HepG2 (cell line): ENCODE measurements around the gene PODN. TPM values are rescaled to one million over a fixed set of nuclear protein-coding genes. Genes with fewer than 3 reads are reported as not detected.

Experiments
- GATAD2A ChIP-seq: IDR thresholded peaks from 2 replicates; pipeline ENCODE4 v1.6.1; 2016
- GLI4 ChIP-seq: sonication (generic); formaldehyde crosslinking; IDR thresholded peaks from 2 replicates; pipeline ENCODE4 v1.5.1; 2020; ENCODE audit warnings: missing genetic modification reagents, mild to moderate bottlenecking, moderate library complexity, borderline replicate concordance
- HES4 ChIP-seq: sonication (generic); formaldehyde crosslinking; IDR thresholded peaks from 2 replicates; pipeline ENCODE4 v1.9.0; 2021; ENCODE audit warnings: mild to moderate bottlenecking, missing genetic modification reagents, borderline replicate concordance
- ISX ChIP-seq: sonication (generic); formaldehyde crosslinking; conservative IDR thresholded peaks from 2 replicates; pipeline ENCODE4 v1.5.0; 2020; ENCODE audit warnings: missing genetic modification reagents
- MYC ChIP-seq: sonication (generic); formaldehyde crosslinking; IDR thresholded peaks from 2 replicates; pipeline ENCODE4 v1.9.0; 2021; ENCODE audit warnings: missing genetic modification reagents, borderline replicate concordance
- RFX5 ChIP-seq: IDR thresholded peaks from 2 replicates; pipeline ENCODE4 v1.6.1; 2011; ENCODE audit warnings: low read depth, low read length, improper control_type of control experiment
- RXRB ChIP-seq: IDR thresholded peaks from 2 replicates; pipeline ENCODE4 v1.6.1; 2016; ENCODE audit warnings: borderline replicate concordance, missing genetic modification reagents, missing compliant biosample characterization
- STAG1 ChIP-seq: sonication (generic); formaldehyde crosslinking; IDR thresholded peaks from 2 replicates; pipeline ENCODE4 v1.4.0; 2020; ENCODE audit warnings: missing genetic modification reagents
- TARDBP ChIP-seq: sonication (generic); formaldehyde crosslinking; IDR thresholded peaks from 2 replicates; pipeline ENCODE4 v1.8.0; 2022; ENCODE audit warnings: mild to moderate bottlenecking, missing genetic modification reagents
- TOPORS ChIP-seq: sonication (generic); formaldehyde crosslinking; IDR thresholded peaks from 2 replicates; pipeline ENCODE4 v1.8.0; 2023; ENCODE audit warnings: mild to moderate bottlenecking, missing genetic modification reagents
- ZFX ChIP-seq: sonication (generic); formaldehyde crosslinking; IDR thresholded peaks from 2 replicates; pipeline ENCODE4 v1.4.0; 2020; ENCODE audit warnings: mild to moderate bottlenecking, low read depth, missing genetic modification reagents, moderate library complexity
- ZKSCAN5 ChIP-seq: sonication (generic); formaldehyde crosslinking; IDR thresholded peaks from 2 replicates; pipeline ENCODE4 v1.5.1; 2020; ENCODE audit warnings: mild to moderate bottlenecking, missing genetic modification reagents
- ZNF143 ChIP-seq: sonication (generic); formaldehyde crosslinking; IDR thresholded peaks from 2 replicates; pipeline ENCODE4 v1.4.0; 2020; ENCODE audit warnings: missing genetic modification reagents
- ZNF263 ChIP-seq: sonication (generic); formaldehyde crosslinking; IDR thresholded peaks from 2 replicates; pipeline ENCODE4 v1.4.0; 2020; ENCODE audit warnings: missing genetic modification reagents
- ZNF274 ChIP-seq: sonication (generic); formaldehyde crosslinking; IDR thresholded peaks from 2 replicates; pipeline ENCODE4 v1.5.1; 2020; ENCODE audit warnings: mild to moderate bottlenecking, missing genetic modification reagents
- ZNF607 ChIP-seq: sonication (generic); formaldehyde crosslinking; IDR thresholded peaks from 2 replicates; pipeline ENCODE4 v1.5.1; 2020; ENCODE audit warnings: missing genetic modification reagents, mild to moderate bottlenecking, borderline replicate concordance
- ZNF672 ChIP-seq: sonication (generic); formaldehyde crosslinking; IDR thresholded peaks from 2 replicates; pipeline ENCODE4 v1.8.1; 2022; ENCODE audit warnings: missing genetic modification reagents
- polyA plus RNA-seq, 8 experiments: library from polyadenylated mRNA; depleted of rRNA in 3 of 8; stranded (reverse) in 7 of 8; unstranded in 1 of 8; fragments of >200 nt; fragmentation: Illumina TruSeq in 4 of 8; extraction: Trizol in 4 of 8; gene quantifications; 2 replicates each; pipeline versions ENCODE4 v1.2.1 to v1.2.3, GENCODE V29; 2011 to 2016; ENCODE audit warnings: low read depth in 4 of 8, missing spikeins in 1 of 8, mixed read lengths in 1 of 8; ENCODE audit not compliant: insufficient read depth in 1 of 8
- total RNA-seq, 5 experiments: library from RNA; depleted of rRNA; stranded (reverse); fragments of >200 nt; fragmentation: Illumina TruSeq; extraction: Trizol; gene quantifications; 2 replicates each; pipeline ENCODE4 v1.2.3, GENCODE V29; 2016; ENCODE audit warnings: low read depth in 1 of 5
- TF ChIP-seq, protein P1 (sequence below): sonication (generic); formaldehyde crosslinking; IDR thresholded peaks from 2 replicates; pipeline ENCODE4 v1.5.0; 2020; ENCODE audit warnings: mild to moderate bottlenecking, missing genetic modification reagents, borderline replicate concordance
- TF ChIP-seq, protein P2 (sequence below): sonication (generic); formaldehyde crosslinking; IDR thresholded peaks from 2 replicates; pipeline ENCODE4 v1.4.0; 2020; ENCODE audit warnings: mild to moderate bottlenecking, missing genetic modification reagents
- TF ChIP-seq, protein P3 (sequence below): sonication (generic); formaldehyde crosslinking; IDR thresholded peaks from 2 replicates; pipeline ENCODE4 v1.4.0; 2020; ENCODE audit warnings: missing genetic modification reagents
- TF ChIP-seq, protein P4 (sequence below): IDR thresholded peaks from 2 replicates; pipeline ENCODE4 v1.6.1; 2016; ENCODE audit warnings: missing compliant biosample characterization, missing genetic modification reagents, borderline replicate concordance
- TF ChIP-seq, protein P5 (sequence below): sonication (generic); formaldehyde crosslinking; IDR thresholded peaks from 2 replicates; pipeline ENCODE4 v1.8.1; 2023; ENCODE audit warnings: missing genetic modification reagents, inconsistent platforms, borderline replicate concordance
- TF ChIP-seq, protein P6 (sequence below): sonication (generic); formaldehyde crosslinking; IDR thresholded peaks from 2 replicates; pipeline ENCODE4 v1.4.0; 2020; ENCODE audit warnings: mild to moderate bottlenecking, low read depth, missing genetic modification reagents
- TF ChIP-seq, protein P7 (sequence below): IDR thresholded peaks from 2 replicates; pipeline ENCODE4 v1.6.1; 2016; ENCODE audit warnings: missing genetic modification reagents, missing compliant biosample characterization

Gene PODN
- total and polyA plus RNA-seq, 2 of the 13 experiments (the other 11 are each of a cell fraction or from before 2014, with no cell fraction given), result 0.13 TPM; not detected in 1

DNA sequence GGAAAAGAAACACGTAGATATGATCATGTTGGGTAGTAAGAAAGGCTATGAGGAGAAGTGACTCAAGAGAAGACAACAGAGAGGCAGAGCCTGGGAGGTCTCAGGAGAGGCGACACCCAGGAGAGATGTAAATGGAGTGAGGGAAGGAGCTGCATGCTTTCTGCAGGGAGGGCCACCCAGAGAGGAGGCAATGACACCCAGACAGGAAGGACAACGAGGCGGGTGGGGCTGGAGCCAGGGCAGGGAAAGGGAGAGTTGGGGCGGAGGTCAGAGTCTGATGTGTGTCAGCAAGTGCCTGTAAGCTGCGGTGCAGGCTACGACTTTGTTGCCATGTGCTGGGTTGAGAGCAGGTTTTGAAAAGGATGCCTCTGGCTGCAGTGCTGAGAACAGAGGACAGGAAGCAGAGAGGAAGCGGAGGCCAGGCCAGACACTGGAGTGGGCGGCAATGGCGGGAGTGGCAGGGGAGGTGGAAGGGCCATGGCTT lies 49.1 kb downstream of the PODN start (continued):
- TF ChIP-seq ZNF274 (CRISPR knock-in tag), result 0 out of 2 replicates have a peak, but pooled peaks have one; percentile 35
- TF ChIP-seq MYC (CRISPR knock-in tag), result peak; percentile 83
- no peak for TF ChIP-seq GATAD2A (CRISPR knock-in tag)
- TF ChIP-seq ISX (CRISPR knock-in tag), result no peak
- TF ChIP-seq, protein P1, sequence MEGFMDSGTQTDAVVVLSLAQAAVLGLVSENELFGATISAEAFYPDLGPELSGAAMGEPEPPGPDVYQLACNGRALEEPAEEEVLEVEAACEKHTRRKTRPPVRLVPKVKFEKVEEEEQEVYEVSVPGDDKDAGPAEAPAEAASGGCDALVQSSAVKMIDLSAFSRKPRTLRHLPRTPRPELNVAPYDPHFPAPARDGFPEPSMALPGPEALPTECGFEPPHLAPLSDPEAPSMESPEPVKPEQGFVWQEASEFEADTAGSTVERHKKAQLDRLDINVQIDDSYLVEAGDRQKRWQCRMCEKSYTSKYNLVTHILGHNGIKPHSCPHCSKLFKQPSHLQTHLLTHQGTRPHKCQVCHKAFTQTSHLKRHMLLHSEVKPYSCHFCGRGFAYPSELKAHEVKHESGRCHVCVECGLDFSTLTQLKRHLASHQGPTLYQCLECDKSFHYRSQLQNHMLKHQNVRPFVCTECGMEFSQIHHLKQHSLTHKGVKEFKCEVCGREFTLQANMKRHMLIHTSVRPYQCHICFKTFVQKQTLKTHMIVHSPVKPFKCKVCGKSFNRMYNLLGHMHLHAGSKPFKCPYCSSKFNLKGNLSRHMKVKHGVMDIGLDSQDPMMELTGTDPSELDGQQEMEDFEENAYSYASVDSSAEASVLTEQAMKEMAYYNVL (CRISPR knock-in tag), result peak; percentile 33; the same call in 1 of the 2 replicates
- TF ChIP-seq RFX5, result peak; percentile 94
- TF ChIP-seq RXRB (CRISPR knock-in tag), result peak; percentile 77
- TF ChIP-seq, protein P2, sequence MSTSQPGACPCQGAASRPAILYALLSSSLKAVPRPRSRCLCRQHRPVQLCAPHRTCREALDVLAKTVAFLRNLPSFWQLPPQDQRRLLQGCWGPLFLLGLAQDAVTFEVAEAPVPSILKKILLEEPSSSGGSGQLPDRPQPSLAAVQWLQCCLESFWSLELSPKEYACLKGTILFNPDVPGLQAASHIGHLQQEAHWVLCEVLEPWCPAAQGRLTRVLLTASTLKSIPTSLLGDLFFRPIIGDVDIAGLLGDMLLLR (CRISPR knock-in tag), result no peak
- TF ChIP-seq, protein P3, sequence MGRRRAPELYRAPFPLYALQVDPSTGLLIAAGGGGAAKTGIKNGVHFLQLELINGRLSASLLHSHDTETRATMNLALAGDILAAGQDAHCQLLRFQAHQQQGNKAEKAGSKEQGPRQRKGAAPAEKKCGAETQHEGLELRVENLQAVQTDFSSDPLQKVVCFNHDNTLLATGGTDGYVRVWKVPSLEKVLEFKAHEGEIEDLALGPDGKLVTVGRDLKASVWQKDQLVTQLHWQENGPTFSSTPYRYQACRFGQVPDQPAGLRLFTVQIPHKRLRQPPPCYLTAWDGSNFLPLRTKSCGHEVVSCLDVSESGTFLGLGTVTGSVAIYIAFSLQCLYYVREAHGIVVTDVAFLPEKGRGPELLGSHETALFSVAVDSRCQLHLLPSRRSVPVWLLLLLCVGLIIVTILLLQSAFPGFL, result no peak
- TF ChIP-seq ZNF263 (CRISPR knock-in tag), result 0 out of 2 replicates have a peak, but pooled peaks have one; percentile 21
- peak; percentile 66 for TF ChIP-seq ZFX (CRISPR knock-in tag)
- TF ChIP-seq TOPORS (CRISPR knock-in tag), result no peak
- 0 out of 2 replicates have a peak, but pooled peaks have one; percentile 76 for TF ChIP-seq ZNF607 (CRISPR knock-in tag)
- TF ChIP-seq, protein P4, sequence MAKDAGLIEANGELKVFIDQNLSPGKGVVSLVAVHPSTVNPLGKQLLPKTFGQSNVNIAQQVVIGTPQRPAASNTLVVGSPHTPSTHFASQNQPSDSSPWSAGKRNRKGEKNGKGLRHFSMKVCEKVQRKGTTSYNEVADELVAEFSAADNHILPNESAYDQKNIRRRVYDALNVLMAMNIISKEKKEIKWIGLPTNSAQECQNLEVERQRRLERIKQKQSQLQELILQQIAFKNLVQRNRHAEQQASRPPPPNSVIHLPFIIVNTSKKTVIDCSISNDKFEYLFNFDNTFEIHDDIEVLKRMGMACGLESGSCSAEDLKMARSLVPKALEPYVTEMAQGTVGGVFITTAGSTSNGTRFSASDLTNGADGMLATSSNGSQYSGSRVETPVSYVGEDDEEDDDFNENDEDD (CRISPR knock-in tag), result peak; percentile 29; the same call in 1 of the 2 replicates
- TF ChIP-seq, protein P5, sequence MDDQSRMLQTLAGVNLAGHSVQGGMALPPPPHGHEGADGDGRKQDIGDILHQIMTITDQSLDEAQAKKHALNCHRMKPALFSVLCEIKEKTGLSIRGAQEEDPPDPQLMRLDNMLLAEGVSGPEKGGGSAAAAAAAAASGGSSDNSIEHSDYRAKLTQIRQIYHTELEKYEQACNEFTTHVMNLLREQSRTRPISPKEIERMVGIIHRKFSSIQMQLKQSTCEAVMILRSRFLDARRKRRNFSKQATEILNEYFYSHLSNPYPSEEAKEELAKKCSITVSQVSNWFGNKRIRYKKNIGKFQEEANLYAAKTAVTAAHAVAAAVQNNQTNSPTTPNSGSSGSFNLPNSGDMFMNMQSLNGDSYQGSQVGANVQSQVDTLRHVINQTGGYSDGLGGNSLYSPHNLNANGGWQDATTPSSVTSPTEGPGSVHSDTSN (CRISPR knock-in tag), result no peak
- TF ChIP-seq ZNF143, result no peak
- no peak for TF ChIP-seq HES4 (CRISPR knock-in tag)
- TF ChIP-seq GLI4 (CRISPR knock-in tag), result 0 out of 2 replicates have a peak, but pooled peaks have one; percentile 37
- TF ChIP-seq, protein P6, sequence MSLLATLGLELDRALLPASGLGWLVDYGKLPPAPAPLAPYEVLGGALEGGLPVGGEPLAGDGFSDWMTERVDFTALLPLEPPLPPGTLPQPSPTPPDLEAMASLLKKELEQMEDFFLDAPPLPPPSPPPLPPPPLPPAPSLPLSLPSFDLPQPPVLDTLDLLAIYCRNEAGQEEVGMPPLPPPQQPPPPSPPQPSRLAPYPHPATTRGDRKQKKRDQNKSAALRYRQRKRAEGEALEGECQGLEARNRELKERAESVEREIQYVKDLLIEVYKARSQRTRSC (CRISPR knock-in tag), result no peak
- no peak for TF ChIP-seq ZNF672 (CRISPR knock-in tag)
- no peak for TF ChIP-seq ZKSCAN5
- TF ChIP-seq STAG1, result peak; percentile 26; the same call in 1 of the 2 replicates
- TF ChIP-seq, protein P7, sequence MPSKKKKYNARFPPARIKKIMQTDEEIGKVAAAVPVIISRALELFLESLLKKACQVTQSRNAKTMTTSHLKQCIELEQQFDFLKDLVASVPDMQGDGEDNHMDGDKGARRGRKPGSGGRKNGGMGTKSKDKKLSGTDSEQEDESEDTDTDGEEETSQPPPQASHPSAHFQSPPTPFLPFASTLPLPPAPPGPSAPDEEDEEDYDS, result peak; percentile 65
- TF ChIP-seq TARDBP (CRISPR knock-in tag), result peak; percentile 70; the same call in 1 of the 2 replicates
